Endometrial microvascular endothelial cells (primary cell): ENCODE measurements around the gene NHLRC3. TPM values are rescaled to one million over a fixed set of nuclear protein-coding genes. Genes with fewer than 3 reads are reported as not detected.
"Not testable (repeated sequence)": the region's sequence is repeated elsewhere in the genome, so short reads cannot be mapped to it uniquely, and the experiment has no call there.

ENCODE experiments used
- in situ Hi-C: cut with HindIII; loops from 2 replicates; pipeline ENCODE4 v1.10.0; 2017; ENCODE audit warnings: low sequenced_read_pairs, low pct_unique_long_range_greater_than_20kb; ENCODE audit errors: inconsistent ontology term
- total RNA-seq: library from RNA; depleted of rRNA; stranded (reverse); fragments of >200 nt; gene quantifications from one replicate; pipeline ENCODE4 v1.2.3, GENCODE V29; 2015; ENCODE audit errors: inconsistent ontology term

NHLRC3 gene
- total RNA-seq, 1 donor from 2014 or later: 3.8 TPM

DNA sequence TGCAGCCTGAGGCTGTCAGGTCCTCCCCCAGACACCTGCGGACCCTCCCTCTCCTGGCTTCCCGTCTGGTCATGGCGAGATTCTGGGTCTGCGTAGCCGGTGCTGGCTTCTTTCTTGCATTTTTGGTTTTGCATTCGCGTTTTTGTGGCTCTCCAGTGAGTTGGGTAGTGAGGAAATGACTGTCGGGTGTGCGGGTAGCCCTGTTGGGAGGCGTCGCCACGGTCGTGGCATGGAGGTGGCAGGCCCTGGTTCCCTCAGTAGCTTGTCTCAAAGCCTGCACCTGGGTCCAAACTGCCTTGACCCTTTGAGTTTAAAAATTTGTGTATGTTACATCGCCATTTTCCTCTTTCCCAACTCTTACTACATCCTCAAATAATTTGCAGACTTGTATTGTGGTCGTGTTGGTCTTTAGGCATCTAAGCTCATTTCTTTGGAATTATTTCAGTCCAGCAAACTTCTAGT lies 344 bp downstream of the NHLRC3 start:
- in situ Hi-C loops: no loop called here

DNA sequence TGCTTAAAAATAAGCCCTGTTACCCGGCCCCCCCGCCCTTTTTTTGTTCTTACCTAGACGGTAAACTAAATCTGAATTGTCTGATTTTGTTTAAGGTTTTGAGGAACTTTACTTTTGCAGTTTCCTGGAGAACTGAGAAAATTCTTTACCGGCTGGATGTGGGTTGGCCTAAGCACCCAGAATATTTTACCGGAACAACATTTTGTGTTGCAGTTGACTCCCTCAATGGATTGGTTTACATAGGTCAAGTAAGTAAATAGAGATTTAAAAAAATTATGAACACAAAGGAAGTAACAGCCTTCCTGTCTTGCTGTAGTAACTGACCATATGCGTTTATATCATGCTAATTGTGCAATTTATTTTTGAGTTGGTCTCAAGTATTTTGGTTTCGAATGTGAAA lies 785 bp downstream of the NHLRC3 start:
- in situ Hi-C loops: no loop called here

DNA sequence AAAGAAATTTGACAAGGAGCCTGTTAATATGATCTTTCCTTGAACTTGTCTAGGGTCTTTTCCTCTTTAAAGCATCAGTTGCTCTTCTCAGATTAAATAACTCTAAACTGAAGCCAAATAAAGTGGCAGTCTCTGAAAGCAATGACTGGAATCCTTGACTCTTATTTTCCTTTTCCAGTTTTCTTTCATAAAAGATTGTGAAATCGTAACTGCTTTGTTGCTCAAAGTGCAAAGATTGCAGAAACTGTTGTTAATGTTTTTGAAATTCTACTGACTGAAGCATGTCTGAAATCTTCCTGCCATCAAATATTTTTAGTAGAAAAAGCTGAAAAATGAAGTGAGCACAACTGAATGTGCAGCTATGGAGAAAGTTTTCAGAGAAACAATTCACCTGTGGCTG lies 1.9 kb downstream of the NHLRC3 start:
- in situ Hi-C loops: no loop called here

DNA sequence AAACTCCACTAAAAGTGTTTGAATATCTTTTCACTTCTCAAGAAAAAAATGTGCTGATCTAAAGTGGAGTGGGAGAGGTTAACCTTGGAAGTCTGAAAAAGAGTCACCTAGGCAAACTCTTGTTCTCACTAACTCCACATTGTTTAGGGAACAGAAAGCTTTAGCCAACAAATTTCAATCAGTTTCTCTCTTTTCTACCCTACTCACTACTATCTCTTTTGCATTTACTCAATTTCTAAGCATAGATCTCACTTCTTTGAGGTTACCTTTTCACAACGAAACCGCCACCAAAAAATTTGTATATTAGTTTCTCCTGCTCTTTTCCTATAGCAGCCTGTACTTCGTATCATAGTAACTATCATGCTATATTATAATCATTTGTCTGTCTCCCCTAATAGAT lies 6.3 kb downstream of the NHLRC3 start:
- in situ Hi-C loops: no loop called here

DNA sequence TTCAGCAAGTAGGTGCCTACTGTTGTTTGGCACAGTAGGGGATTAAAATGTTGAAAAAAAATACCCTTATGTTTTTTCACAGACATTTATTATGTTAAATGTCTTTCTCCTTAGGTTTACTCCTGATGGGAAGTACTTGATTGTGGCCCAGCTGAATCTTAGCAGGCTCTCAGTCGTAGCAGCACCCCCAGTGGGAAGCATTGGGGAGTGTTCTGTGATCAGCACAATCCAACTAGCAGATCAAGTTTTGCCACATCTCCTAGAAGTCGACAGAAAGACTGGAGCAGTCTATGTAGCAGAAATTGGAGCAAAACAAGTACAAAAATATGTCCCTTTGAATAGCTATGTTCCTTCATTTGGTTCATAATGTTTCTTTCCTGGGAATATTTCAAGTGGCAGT lies 9.3 kb downstream of the NHLRC3 start:
- in situ Hi-C loops: no loop called here

DNA sequence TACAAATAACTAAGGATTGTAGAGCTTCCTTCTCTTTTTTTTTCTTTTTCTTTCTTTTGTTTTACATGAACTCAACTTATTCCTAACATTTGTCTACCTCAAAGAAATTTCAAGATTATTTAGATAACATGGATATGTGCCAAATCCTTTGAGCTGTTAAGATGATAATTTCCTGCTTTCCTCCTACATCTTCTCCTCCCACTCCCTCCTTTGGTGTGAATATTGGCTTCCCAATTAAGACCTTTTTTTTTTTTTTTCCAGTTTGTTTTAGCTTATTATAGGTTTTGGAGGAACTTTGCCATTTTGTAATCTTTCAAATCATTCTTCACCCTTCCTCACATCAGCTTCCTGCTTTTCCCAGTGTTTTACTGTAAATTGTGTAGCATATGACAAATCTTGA lies 10.6 kb downstream of the NHLRC3 start:
- in situ Hi-C loops: no loop called here

DNA sequence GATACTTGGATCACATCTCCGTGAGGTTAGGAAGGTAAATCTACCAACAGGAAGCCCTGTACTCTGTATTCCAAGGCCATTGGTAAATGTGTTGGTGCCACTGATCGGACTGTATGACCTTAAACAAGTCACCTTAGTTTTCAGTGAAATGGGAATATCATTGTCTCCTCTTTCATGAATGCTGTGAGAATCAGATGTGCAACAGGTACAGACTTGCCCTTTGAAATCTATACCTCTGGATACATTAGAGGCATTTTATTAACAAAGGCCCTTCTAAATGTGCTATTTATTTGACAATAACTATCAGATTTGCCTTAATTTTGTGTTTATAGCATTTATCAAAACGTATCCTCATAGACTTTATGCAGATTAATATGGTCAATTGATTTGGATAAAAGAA lies 11.0 kb downstream of the NHLRC3 start:
- in situ Hi-C loops: no loop called here

DNA sequence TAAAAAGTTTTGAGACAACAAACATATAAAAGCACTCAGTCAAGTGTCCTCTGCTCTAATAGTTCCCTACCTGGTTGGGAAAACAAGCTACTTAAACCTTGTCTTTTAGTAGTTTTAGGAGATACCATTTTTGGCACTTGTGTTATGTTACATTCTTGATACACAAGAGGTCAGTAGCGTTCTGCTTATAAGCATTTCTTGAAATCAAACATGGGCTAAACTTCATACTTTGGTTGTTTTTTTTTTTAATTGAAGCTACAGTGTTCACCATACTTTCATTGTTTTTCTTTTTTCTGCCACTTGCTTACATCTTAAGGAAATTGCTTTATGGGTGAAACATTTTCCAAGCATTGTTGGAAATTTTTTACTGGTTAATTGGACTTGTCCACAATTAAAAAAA lies 12.9 kb downstream of the NHLRC3 start:
- in situ Hi-C loops: no loop called here

DNA sequence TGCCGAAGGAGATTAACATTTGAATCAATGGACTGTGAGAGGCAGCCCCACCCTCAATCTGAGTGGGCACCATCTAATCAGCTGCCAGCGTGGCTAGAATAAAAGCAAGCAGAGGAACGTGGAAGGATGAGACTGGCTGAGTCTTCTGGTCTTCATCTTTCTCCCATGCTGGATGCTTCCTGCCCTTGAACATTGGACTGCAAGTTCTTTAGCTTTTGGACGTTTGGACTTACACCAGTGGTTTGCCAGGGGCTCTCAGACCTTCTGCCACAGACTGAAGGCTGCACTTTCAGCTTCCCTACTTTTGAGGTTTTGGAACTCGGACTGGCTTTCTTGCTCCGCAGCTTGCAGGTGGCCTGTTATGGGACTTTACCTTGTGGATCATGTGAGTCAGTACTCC lies 14.7 kb downstream of the NHLRC3 start:
- in situ Hi-C loops: no loop called here

DNA sequence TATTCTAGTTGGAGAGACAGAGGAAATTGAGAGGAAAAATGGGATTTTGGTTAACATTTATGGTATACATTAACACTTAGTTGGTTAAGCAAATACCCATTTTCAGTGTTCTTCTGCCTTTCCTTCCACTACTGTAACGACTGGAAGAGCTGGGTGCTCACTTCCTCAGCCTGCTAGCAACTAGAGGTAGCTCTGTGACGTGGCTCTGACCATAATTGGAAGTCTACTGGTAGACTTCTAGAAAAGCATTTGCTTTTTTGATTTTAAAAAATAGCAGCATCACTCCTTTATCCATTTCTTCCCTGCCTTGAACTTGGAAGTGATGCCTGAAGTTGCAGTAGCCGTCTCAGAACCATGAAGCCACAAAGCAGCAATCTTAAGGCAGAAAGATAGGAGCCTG lies 15.9 kb downstream of the NHLRC3 start:
- in situ Hi-C loops: no loop called here

DNA sequence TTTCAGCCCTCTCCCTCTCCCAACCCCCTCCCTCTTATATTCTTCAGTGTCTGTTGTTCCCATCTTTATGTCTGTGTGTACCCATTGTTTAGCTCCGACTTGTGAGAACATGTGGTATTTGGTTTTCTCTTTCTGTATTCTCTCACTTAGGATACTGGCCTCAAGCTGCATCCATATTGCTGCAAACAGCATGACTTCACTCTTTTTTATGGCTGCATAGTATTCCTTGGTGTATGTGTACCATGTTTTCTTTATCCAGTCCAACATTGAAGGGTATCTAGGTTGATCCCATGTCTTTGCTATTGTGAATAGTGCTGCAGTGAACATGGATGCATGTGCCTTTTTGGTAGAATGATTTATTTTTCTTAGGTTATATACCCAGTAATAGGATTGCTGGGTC lies 17.8 kb downstream of the NHLRC3 start:
- in situ Hi-C loops: no loop called here

DNA sequence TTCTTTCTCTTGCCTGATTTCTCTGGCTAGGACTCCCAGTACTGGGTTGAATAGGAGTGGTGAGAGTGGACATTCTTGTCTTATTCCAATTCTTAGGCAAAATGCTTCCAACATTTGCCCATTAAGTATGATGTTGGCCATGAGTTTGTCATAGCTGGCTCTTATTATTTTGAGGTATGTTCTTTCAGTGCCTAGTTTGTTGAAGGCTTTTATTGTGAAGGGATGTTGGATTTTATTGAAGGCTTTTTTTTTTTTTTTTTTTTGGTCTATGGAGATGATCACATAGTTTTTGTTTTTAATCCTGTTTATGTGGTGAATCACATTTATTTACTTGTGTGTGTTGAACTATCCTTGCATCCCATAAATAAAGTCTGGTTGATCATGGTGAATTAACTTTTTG lies 19.8 kb downstream of the NHLRC3 start:
- in situ Hi-C loops: no loop called here

DNA sequence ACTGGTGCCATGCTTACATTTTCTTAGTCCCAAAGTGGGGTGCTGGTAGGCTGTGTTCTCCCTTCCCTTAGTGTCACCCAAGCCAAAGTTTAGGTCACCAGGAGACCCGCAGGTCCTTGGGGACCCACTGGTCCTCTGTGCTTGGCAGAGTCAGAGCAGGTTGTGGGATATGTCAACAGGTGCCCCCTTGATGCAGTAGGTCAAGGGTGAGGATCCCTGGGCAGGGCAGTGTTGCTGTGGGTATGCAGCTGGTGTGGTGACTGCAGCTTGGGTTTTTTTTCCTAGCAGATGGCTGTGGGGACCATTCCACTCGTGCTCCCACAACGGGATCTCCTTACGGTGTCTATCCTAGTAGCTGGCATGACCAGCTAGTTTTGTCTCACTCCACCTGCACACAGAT lies 23.7 kb downstream of the NHLRC3 start:
- in situ Hi-C loops: no loop called here

DNA sequence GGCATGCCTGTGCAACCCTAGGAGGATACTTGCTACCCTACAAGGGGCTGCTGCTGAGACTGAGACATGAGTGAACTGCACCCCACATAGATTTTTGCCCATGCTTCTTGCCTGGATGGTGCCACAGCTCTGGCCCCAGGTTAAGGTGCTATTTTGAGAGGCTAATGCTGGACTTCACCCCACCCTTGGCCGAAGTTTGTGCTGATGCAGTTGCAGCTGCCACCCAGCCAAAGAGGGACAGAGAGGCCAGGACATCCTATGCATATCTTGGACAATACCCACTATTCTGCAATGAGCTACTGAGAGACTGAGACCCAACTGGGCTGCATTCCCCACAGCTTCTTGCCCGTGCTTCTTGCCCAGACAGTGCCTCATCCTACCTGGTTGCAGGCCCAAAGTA lies 34.6 kb downstream of the NHLRC3 start:
- in situ Hi-C loops: no loop called here

DNA sequence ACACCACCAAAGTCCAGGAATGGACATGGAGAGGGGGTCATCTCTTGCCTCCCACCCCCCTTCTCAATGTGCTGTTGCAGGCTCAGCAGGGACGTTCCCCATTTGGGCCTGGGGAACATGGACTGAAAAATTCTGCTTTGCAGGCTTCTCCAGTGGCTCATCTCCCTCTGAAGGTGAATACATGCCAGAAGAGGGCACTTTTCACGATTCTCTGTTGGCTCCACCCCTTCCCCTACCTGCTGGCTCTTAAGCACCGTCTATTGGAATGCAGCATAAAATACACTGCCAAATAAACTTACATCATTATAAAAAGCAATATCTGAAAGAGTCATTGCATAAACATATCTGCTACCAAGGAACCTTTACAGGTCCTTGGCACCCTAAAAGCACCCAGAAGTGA lies 35.7 kb downstream of the NHLRC3 start:
- in situ Hi-C loops: no loop called here

DNA sequence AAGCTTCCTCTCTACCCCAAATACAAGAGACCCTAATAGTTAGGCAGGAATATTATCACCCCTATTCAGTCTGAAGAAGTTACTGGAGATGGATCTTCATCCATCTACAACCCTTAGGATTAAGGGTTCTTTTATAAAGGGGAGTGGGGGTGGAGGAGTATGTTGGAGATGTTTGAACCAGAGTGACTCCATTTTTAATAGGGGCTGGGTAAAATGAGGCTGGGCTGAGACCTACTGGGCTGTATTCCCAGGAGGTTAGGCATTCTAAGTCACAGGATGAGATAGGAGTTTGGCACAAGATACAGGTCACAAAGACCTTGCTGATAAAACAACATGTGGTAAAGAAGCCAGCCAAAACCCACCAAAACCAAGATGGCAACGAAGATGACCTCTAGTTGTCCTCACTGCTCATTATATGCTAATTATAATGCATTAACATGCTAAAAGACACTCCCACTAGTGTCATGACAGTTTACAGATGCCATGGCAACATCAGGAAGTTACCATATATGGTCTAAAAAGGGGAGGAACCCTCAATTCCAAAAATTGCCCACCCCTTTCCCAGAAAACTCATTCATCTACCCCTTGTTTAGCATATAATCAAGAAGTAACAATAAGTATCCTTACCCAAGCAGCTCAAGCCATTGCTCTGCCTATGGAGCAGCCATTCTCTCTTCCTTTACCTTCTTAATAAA lies 48.1 kb downstream of the NHLRC3 start:
- in situ Hi-C loops: not testable (repeated sequence)

DNA sequence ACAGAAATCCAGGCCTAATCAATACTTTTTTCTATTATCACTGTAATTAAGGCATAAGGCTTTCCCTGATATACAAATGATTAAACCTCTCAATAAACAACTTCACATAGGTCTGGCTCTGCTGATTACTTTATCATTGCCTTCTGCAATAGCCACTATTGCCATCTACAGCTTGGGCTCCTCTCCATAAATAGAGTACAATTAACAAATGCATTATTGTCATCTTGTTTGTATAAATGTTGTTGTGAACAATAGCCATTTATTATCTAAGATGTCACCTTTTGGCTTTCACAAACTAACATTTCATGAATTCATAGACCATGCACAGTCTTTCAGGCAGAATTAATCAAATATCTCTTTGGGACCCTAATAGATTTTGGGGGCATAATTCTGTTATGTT lies 53.3 kb downstream of the NHLRC3 start:
- in situ Hi-C loops: no loop called here

DNA sequence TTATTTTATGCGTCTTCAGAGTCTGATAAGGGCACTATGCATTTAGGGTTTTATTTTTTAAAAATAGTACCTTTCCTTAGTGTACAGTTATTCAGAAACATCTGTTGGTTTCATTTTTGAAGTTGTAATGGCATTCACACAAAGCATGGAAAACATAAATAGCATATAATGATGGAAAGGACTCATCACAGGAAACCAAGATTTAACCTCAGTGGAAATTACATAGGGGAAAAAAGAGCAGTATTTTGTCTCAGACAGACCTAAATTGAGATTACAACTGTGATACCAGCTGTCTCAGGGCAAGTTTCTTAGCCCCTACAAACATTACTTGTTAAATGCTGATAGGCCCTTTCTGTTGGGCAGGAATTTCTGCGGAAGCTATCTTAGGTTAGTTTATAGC lies 57.2 kb downstream of the NHLRC3 start:
- in situ Hi-C loops: no loop called here

DNA sequence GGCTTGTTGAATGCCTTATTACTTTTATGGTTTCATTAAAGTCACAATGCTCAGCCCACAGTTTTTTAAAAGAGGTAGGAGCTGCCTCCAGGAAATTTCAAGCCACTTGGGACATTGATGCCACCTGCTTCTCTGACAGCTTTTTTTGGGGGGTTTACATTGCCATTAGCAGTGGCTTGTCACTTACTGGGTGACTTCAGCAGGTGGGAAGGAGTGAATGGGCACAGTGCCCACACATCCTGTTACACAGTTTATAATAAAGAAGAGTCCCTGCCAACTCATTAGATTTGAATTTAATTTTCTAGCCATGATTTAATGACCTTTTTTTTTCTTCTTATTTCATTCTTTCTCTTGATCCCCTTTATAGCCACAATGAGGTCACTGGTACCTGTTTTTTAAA lies 61.0 kb downstream of the NHLRC3 start:
- in situ Hi-C loops: no loop called here
